Measurements from ENCODE around the gene ADGRG3.

ADGRG3 gene

DNA sequence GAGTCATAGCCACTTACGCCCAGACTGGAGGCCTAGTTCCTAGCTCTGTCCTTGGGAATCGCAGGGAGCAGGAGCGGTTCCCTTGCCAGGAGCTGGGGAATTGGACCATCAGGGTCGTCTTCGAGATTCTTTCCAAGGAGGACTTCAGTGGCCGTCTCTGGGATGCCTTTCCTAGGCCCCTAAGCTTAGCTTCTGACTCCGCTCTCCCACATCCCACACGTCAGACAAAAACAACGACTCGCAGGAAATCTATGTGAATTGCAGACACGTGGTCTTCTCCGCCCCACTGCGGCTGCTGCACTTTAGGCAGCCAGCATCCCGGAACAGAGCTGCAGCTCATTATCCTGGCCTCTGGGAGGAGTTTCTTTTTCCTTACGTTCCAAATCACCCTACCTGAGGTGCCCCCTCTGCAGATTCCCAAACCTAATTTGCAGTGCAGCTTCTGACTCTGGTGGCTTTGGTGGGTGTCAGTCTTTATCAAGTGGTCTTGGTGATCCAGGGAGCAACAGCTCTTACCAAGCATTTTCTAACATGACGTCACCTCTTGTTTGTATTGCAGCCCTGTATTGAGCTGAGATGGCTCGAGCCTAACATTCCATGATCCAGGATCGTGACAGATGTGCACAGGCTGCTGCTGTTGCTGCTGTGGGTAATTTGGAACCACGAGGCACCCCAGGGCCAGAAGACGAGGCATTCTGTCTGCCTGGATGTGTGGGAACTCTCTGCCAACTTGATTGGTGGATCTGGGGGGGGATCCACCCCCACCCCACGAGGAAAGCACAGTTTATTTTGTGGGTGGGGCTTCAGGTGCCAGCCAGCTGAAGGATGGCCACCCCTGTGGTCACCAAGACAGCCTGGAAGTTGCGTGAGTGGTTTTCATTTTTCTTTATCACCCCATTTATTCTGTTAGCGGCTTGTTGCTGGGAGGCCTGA is 68.6 kb downstream of the ADGRG3 start:
- peak; percentile 75 for DNase-seq (ENCODE audit: low spot score)

DNA sequence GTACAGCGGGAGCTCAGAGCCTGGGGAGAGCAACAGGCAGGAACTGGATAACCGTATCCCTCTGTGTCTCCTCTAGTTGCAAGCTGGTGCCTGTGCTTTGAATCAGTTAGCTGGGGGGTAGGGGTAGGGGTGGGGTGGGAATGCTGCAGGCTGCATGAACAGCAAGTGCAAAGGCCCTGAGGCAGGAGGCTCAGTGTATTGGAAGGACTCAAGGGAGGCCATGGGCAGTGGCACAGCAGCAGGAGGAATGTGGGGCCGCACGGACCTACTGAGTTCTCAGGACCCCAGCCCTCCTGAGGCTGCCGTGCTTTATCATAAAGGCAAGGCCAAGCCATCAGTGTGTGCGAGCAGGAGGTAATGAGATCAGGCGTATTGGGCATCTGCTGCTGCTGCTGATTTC is 70.7 kb downstream of the ADGRG3 start:
- DNase-seq (ENCODE audit: low spot score), result no peak
